ENCODE data around the gene SNRNP200.
"Not testable (repeated sequence)": the region's sequence is repeated elsewhere in the genome, so short reads cannot be mapped to it uniquely, and the experiment has no call there.

Gene SNRNP200

DNA sequence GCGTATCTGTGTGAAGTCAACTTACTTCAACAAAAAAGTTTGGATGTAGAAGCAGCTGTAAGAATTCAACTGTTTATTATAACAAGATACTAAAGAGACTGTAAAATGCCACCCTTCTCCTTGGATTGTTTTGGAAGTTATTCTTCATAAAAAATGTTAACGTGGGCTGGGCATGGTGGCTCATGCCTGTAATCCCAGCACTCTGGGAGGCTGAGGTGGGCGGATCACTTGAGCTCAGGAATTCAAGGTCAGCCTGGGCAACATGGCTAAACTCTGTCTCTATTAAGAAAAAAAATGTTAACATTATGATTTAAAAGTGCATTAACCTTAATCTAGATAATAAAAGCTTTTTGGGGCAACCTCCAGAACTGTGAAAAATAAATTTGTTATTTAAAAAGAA lies 31.6 kb downstream of the SNRNP200 start:
- DNase-seq: no peak

DNA sequence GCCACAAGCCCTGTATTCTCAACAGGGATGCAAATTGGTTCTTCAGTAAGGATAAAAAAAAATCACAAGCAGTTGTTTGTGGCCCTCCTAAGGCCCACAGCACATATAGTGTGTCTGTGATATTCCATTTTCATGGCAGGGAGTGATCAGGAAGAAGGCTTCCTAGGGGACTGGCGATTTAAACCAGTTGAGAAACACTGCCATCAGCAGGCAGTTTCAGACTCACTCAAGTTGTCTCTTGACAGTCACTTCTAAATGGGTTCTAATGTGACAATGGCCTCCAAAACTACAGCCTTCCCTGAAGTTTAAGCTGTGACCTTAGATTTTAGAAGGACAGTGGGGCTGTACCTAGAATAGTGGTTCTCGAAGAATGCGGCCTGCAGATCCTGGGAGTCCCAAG lies 33.4 kb downstream of the SNRNP200 start:
- no peak for DNase-seq

DNA sequence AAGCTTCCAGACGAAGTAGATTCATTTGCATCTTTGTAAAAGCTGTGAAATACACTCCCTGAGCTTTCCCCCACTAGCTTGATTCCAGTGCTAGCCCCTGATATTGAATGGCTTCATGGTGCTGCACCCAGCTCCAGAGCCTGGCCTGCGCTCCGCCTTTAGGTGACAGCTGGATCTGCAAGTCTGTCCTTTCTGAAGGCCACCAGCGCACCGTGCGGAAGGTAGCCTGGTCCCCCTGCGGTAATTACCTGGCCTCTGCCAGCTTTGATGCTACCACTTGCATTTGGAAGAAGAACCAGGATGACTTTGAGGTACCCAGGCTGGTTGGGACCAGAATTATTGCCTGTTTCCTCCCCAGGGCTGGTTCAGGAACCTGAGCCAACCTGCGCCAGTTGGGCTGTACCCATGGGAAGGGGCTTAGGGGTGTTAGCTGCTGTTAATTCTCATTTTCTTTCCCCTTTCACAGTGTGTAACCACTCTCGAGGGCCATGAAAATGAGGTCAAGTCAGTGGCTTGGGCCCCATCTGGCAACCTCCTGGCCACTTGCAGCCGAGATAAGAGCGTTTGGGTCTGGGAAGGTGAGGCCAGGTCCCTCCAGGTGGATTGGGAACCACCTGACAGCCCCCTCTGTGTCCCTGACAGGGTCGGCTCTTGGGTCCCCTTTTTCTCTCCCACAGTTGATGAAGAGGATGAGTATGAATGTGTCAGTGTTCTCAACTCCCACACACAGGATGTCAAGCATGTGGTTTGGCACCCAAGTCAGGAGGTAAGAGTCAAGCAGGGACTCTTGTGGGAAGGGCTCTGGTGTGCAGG lies 38.0 kb downstream of the SNRNP200 start:
- DNase-seq: peak; percentile 45

DNA sequence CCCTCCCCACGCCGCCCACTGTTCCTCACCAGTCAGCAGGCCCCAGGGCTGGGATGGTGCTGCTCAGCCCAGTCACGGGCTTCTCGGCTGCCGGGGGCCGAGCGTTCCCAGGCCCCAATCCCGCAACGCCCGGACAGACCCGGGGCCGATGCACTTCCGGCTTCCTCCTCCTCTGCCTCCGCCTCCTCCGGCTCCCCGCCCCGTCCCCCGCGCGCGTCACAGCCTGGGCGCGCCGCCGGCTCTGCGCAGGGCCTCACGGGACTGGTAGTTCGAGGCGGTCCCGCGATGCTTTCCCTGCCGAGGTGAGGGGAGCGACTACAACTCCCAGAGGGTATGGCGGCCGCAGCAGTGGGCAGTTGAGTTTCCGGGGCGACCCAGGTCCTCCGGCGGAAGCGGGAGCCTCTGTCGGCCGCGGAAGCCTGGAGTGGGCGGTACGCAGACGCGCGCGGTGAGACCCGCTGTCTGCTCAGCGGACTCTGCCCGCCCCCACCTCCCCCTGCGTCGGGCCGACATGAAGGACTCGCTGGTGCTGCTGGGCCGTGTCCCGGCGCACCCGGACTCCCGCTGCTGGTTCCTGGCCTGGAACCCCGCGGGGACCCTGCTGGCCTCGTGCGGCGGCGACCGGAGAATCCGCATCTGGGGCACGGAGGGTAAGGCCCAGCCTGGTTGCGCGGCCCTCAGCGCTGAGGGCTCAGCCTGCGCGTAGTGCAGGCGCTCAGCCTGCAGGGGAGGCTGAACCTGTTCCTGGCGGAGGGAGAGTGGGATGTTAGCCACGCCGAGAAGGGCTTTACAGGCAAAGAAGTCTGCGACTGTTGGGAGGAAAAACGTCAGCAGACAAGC lies 39.3 kb downstream of the SNRNP200 start, which contains the start of the genes CIAO1 and TMEM127:
CIAO1 (plus strand) TSS at position 386 of the 840 bp plus-strand sequence; CDS start at position 512, 126 bp downstream.
TMEM127 (minus strand) TSS at position 158 of the 840 bp plus-strand sequence. CDS start 616 bp downstream, outside the sequence.
- peak; percentile 96 for DNase-seq

DNA sequence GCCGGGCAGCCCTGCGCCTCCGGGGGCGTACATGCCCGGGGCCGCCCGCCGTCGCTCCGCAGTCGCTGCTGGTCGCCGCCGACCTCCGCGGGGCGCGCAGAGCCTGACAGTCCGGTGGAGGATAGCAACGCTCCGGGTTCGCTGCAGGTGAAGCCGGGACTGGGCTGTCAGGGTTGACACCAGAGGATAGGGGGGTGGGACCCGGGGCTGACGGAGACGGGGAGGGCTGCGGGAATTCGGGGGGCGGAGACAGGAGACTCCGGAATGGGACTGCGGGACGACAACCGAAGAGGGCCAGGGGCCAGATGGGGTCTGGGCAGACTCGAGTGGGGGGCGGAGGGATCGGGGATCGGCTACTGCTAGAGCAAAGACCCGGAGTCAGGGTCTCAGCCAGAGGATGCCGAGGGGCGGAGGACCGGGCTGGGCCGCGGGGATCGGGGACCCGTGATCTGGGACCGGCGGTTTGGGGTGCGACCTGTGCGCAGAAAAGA lies 40.0 kb downstream of the SNRNP200 start:
- DNase-seq: peak; percentile 43

- DNase-seq: peak; percentile 9
Measured at GRCh38 chr2:96264656-96265348, 40.5 kb downstream of the SNRNP200 start.

GRCh38 chr2:96264086-96264485 lies 41.3 kb downstream of the SNRNP200 start:
- no peak for DNase-seq

GRCh38 chr2:96262306-96262705 lies 43.0 kb downstream of the SNRNP200 start:
- no peak for DNase-seq

DNA sequence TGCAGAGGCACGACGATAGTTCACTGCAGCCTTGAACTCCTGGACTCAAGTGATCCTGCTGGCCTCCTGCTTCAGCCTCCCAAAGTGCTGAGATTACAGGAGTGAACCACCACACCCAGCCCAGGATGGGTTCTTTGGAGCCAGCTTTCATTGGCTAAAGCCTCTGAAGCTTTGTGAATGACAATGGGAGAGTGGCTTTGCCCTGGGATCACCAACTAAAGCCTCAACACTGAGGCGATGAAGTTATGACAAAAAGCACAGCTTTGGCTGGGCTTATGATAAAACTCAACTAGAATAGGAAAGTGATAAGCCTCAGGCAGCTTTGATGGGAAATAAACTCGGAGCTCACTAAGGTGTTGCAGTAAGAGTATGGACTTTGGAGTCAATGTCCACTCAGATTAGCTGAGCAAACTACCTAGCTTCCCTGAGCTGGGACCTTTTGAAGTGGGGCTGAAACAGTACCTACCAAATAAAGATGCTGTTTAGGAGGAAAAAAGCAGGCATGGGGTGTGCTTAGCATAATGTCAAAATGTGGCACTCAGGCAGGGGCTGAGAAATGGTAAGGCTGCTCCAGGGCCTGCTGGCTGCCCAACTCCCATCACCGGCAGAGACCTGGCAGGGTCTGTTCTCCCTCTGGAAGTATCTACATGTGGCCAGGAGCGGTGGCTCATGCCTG lies 43.9 kb downstream of the SNRNP200 start:
- no peak for DNase-seq

DNA sequence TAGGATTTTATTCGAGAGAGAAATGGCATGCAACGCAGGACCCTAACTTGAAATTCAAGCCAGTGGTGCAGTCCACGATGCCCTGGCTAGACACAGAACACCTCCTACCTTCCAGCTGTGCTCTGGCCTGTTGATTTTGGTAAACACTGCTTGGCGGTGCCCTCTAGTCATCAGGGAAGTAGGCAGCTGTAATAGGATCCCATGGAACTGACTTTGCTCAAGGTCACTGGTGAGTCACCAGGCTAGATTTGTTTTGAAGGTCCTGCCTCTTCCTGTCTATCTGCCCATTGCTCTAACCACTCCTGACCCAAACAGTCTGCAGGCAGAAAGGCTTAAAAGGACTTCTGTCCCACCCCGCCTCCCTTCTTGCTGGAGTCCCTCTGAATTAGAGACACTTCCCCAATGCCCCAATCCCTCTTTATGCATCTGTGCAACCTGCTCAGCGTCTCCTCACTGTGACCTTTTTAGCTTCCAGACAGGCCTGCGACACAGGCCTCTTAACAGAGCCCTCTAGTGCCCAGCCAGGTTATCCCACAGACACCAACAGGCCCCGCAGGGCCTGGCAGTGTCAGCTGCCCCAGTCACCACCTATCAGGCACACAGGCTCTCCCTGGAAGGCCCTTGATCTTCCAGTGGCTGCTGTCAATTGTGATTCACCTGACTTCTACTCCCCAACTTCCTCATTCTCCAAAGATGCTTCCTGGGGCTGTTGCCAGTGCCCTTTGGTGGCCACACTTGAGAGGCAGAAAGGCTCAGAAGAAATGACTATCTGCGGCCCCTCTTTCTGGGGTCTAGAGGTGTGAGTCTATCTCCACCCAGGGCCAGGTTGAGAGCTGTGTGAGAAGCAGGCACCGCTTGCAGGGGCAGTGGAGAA lies 44.7 kb downstream of the SNRNP200 start:
- peak; percentile 70 for DNase-seq

GRCh38 chr2:96259497-96259921 lies 45.8 kb downstream of the SNRNP200 start:
- peak; percentile 38 for DNase-seq

DNA sequence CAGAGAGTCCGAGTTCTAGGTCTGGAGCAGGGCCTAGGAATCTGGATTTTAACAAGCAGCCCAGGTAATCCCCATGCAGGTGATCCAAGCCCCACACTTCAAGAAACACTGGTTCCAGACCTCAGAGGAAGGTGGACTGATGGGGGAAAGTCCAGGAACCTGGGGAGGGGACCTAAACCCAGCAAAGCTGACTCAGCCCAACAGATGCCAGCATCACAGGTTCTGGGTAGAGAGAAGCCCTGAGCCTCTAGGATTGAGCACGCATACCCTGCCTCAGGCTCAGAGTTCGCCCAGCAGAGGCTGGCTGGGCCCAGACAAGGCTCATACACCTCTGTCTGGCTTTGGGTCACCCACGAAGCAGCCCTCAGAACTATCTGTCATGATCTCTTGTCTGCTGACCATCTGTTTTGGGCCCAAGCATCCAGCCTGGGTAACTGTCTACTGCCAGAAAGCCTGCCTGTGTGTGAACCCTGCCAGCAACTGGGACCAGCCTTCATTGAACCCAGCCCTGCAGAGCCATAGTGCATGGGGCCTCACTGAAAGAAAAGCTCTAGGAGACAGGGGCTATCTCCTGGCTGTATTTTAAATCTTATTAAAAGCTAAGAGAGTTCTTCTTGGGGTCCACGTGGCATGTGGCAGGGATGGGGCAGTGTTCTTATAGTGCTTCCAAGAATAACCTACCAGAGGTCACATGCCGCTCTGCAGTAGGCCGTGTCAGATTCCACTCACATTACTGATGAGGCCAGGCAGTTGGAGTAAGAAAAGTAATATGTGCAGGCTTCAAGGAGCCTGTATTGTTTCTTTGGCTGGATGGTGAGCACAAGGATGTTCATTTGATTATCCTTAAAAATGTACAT lies 47.0 kb downstream of the SNRNP200 start:
- DNase-seq: no peak

DNA sequence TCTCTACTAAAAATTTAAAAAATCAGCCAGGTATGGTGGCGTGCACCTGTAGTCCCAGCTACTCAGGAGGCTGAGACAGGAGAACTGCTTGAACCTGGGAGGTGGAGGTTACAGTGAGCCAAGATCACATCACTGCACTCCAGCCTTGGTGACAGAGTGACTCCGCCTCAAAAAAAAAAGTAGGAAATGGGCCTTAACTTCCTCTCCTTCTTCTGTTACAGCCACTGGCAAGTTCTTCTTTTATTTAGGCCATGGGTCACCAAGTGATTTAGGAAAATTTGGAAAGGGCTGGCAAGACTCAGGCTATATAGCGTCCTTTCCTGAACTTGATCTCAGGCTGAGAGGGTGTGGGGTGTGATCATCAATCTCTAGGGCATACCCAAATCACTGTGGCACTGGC lies 47.6 kb downstream of the SNRNP200 start:
- DNase-seq: not testable (repeated sequence)

GRCh38 chr2:96256611-96257113 lies 48.7 kb downstream of the SNRNP200 start:
- no peak for DNase-seq

DNA sequence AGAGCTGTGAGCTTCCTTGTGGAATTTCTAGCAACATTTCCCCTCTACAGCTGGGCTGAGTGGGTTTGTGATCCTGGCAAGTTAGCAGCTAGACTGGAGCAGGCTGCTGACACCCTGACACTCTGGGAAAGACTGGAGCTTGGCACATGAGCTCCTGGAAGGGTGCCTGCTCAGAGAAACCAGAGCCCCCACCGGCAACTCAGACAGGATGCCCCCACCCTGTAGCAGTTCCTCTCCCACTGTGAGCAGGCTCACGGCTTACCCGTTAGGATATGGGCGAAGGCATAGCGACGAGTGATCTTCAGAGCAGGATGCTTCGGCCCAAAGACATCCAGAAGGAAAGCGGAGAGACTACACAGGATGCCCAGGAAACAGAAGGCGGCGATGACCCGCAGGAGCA lies 50.8 kb downstream of the SNRNP200 start:
- no peak for DNase-seq

DNA sequence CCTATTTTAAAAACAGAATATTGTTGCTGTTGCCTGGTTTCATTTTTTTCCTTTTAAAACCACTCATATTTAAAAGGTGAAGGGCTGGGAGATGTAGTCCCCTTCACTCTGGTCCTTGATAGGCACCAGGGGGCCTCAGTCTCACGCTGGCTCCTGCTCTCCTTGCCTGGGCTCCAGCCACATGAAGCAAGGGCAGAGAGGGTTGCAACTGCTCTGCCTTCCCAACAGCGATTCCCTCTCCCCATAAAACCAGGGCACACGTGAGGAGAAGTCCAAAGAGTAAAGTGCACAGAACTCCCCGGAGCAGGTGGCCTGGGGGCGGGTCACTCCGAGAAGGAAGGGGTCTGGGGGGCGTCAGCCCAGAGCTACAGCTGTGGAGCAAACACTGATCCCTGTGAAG lies 52.3 kb downstream of the SNRNP200 start:
- DNase-seq: no peak

DNA sequence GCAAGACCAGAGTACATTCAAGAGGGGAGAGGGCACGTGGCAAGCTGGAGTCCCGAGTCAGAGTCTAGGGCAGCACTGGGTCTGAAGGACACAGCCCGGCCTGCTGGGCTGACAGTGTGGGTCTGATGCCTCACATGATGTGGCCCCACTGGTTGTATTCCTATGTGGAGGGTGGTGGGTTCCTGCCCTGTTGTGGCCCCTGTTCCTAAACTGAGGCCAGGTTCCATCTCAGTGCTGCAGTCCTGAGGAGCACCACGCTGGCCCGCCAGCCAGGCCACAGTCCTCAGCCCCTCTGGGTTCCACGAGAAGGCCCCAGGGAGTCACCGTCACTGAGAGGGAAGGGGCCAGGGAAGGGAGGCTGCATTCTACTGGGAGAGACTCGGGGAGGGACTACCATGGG lies 52.8 kb downstream of the SNRNP200 start:
- DNase-seq: no peak

GRCh38 chr2:96251721-96252292 lies 53.5 kb downstream of the SNRNP200 start:
- peak; percentile 8 for DNase-seq

- no peak for DNase-seq
Measured at GRCh38 chr2:96250188-96250587, 55.2 kb downstream of the SNRNP200 start.

- no peak for DNase-seq
Measured at GRCh38 chr2:96249654-96250053, 55.7 kb downstream of the SNRNP200 start.
